Spleen (tissue), 11 donors: ENCODE data around the gene CTTNBP2NL. TPM values are rescaled to one million over a fixed set of nuclear protein-coding genes. Genes with fewer than 3 reads are reported as not detected.
"Not testable (repeated sequence)": the region's sequence is repeated elsewhere in the genome, so short reads cannot be mapped to it uniquely, and the experiment has no call there.

Experiments
- DNase-seq: peaks from one replicate; pipeline ENCODE4 v3.0.0-alpha.2; 2020
- H3K27ac ChIP-seq, 8 donors: fragments of 200-600 bp; sonication (generic) in 7 of 8; 1 replicate in 4 of 8; 2 replicates in 4 of 8; pipeline versions ENCODE4 v1.5.0 to v1.8.0; 2016 to 2021; ENCODE audit warnings: inconsistent platforms in 4 of 8, mild to moderate bottlenecking in 4 of 8, moderate library complexity in 1 of 8
- H3K27me3 ChIP-seq, 7 donors: fragments of 200-600 bp; sonication (generic) in 6 of 7; replicated peaks in 1 of 7; 1 replicate in 4 of 7; 2 replicates in 3 of 7; pipeline versions ENCODE4 v1.5.0 to v1.8.0; 2016 to 2021; ENCODE audit warnings: inconsistent platforms in 3 of 7, mild to moderate bottlenecking in 1 of 7
- H3K36me3 ChIP-seq, 6 donors: fragments of 200-600 bp; sonication (generic) in 5 of 6; 1 replicate in 4 of 6; 2 replicates in 2 of 6; pipeline versions ENCODE4 v1.5.0 to v1.8.0; 2016 to 2021; ENCODE audit warnings: inconsistent platforms in 2 of 6
- H3K4me1 ChIP-seq, 6 donors: fragments of 200-600 bp; sonication (generic) in 5 of 6; 1 replicate in 3 of 6; 2 replicates in 3 of 6; pipeline versions ENCODE4 v1.5.0 to v1.8.0; 2016 to 2021; ENCODE audit warnings: inconsistent platforms in 3 of 6
- H3K4me3 ChIP-seq, 8 donors: fragments of 200-600 bp; sonication (generic) in 7 of 8; 1 replicate in 4 of 8; 2 replicates in 4 of 8; pipeline versions ENCODE4 v1.5.0 to v1.8.0; 2016 to 2021; ENCODE audit warnings: inconsistent platforms in 4 of 8, mild to moderate bottlenecking in 4 of 8, moderate library complexity in 2 of 8
- H3K9me3 ChIP-seq, 8 donors: fragments of 200-600 bp; sonication (generic) in 7 of 8; 1 replicate in 4 of 8; 2 replicates in 4 of 8; pipeline versions ENCODE4 v1.5.0 to v1.8.0; 2016 to 2021; ENCODE audit warnings: inconsistent platforms in 4 of 8
- CTCF ChIP-seq, 11 experiments: fragments of 200-600 bp in 7 of 11; fragments of 450-650 bp in 4 of 11; sonication (generic) in 4 of 11; IDR thresholded peaks in 8 of 11; conservative IDR thresholded peaks in 3 of 11; 1 replicate in 7 of 11; 2 replicates in 4 of 11; pipeline versions ENCODE4 v1.4.0 to v1.8.0; 2016 to 2021; ENCODE audit warnings: antibody characterized with exemption in 11 of 11, inconsistent platforms in 4 of 11, mild to moderate bottlenecking in 1 of 11
- POLR2A ChIP-seq, 3 donors: fragments of 450-650 bp; IDR thresholded peaks; one replicate each; pipeline ENCODE4 v1.5.1; 2017; ENCODE audit warnings: antibody characterized with exemption in 3 of 3, mild to moderate bottlenecking in 1 of 3
- POLR2AphosphoS5 ChIP-seq, 3 donors: sonication (generic); formaldehyde crosslinking; IDR thresholded peaks; one replicate each; pipeline ENCODE4 v1.5.1; 2017; ENCODE audit warnings: antibody characterized with exemption in 3 of 3
- WGBS, 5 donors: extraction: QIAGEN DNeasy Blood & Tissue Kit in 3 of 5; methylation state at CpG; one replicate each; pipeline versions ENCODE4 v1.1.5 to v1.1.7; 2013 to 2018; 5-methylcytosine and 5-hydroxymethylcytosine counted together
- intact Hi-C: fragments of 100-400 bp; cut with DNase I; formaldehyde crosslinking; loops from one replicate; pipeline ENCODE4 v1.15.0; 2023; ENCODE audit warnings: low total_unique reads
- polyA plus RNA-seq, 3 donors: library from polyadenylated mRNA; stranded (reverse); fragments of 200-250 nt; gene quantifications; one replicate each; pipeline ENCODE4 v1.2.1, GENCODE V29; 2013
- total RNA-seq, 7 donors: library from RNA; depleted of rRNA in 3 of 7; stranded (reverse); fragments of >200 nt in 3 of 7; fragmentation: NEBNext Ultra II Directional in 4 of 7; extraction: Animal tissue kit (Norgen Biotek cat#: 25700) in 4 of 7; gene quantifications; one replicate each; pipeline versions ENCODE4 v1.1.0 to v1.2.1, GENCODE V29; 2016 to 2021
- donor health status: healthy with polysubstance abuse.
- donor health status: DM: no; HTN: no; CAD: no; lungs with moderate emphysema.
- donor health status: DM: no; HTN: no; CAD: no.
- donor health status: Bipolar disorder and iron deficiency.
- donor health status: healthy.
- donor health status: DM: no; HTN: no; CAD: no.
- donor health status: DM: yes; HTN: yes; CAD: no.

Gene CTTNBP2NL
- total and polyA plus RNA-seq, 10 donors, result 1.9 to 48.1 (median 24.0) TPM

- H3K4me3 ChIP-seq, result no peak overlapping the region
- H3K27ac ChIP-seq, result no peak overlapping the region
- no peaks in the 10 kb centered on the region for H3K9me3 ChIP-seq
- no peak for TF ChIP-seq POLR2A (IDR thresholded peaks at IDR 0.05)
- no peak for TF ChIP-seq POLR2AphosphoS5 (IDR thresholded peaks at IDR 0.05)
- no peak for TF ChIP-seq CTCF (IDR thresholded peaks at IDR 0.05 in 8 of 11, conservative IDR thresholded peaks at IDR 0.05 in 3 of 11)
- DNase-seq, result no peak
- intact Hi-C loops, result no loop called here
- H3K27me3 ChIP-seq, result no peaks in the 10 kb centered on the region
- H3K4me1 ChIP-seq, result peaks cover 0 to 4% (median 0%) of the 10 kb centered on the region in 6 donors
- peaks cover 0 to 47% (median 5%) of the 10 kb centered on the region in 6 donors for H3K36me3 ChIP-seq
Measured at GRCh38 chr1:112417271-112417670, 21.3 kb downstream of the CTTNBP2NL start.

DNA sequence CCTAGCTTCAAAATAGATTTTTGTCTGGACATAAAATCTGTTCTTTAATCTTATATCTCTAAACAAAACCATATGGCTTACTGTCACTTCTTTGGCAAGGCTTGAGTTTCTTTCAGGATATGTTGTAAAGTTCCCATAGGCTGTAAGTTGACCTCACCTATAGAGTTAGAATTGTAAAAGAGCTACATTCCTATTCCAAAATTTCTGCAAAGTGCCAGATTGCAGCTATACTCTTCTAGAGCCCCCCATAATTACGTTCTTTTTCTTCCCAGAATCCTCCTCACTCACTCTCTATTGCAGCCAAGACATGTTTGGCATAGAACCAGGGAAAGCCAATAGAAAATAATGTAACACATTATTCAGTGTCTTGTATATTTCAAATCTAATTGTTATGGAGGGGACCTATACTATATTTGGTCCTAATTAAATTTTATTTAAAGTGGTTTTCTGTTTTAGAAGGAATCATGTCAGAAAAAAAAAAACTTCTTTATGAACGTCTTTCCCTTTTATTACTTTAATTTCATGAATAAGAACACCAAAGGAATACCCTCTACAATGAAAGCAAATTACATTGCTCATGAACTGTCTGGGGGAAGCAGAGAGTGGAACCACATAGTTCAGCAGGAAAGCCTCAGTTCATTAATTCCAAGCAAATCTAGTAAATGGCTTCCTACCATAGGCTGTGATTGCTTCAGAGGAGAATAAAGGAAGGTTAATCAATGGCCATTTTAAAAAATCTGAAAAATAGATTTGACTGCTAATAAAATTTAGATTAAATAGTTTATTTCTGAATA is 22.3 kb downstream of the CTTNBP2NL start:
- Histone ChIP-seq H3K36me3 (peaks cover 0 to 43% (median 5%) of the 10 kb centered on the region in 6 donors), H3K4me1 (peaks cover 0 to 4% (median 0%) of the 10 kb centered on the region in 6 donors), H3K4me3 (no peak overlapping the region), H3K27me3 (no peaks in the 10 kb centered on the region), H3K9me3 (no peaks in the 10 kb centered on the region), H3K27ac (no peak overlapping the region)
- DNase-seq, result no peak
- intact Hi-C loops, result no loop called here
- no peak for TF ChIP-seq CTCF (IDR thresholded peaks at IDR 0.05 in 8 of 11, conservative IDR thresholded peaks at IDR 0.05 in 3 of 11)
- no peak for TF ChIP-seq POLR2AphosphoS5 (IDR thresholded peaks at IDR 0.05)
- no peak for TF ChIP-seq POLR2A (IDR thresholded peaks at IDR 0.05)
- 67 to 78% (median 78%) methylated on average over 2 of the region's 2 CpGs for WGBS, 5 donors

GRCh38 chr1:112423207-112423606 is 27.2 kb downstream of the CTTNBP2NL start:
- no peak overlapping the region for H3K4me3 ChIP-seq
- no peak for TF ChIP-seq POLR2A (IDR thresholded peaks at IDR 0.05)
- TF ChIP-seq CTCF (IDR thresholded peaks at IDR 0.05 in 8 of 11, conservative IDR thresholded peaks at IDR 0.05 in 3 of 11), result no peak
- no peak for TF ChIP-seq POLR2AphosphoS5 (IDR thresholded peaks at IDR 0.05)
- 79 to 90% (median 83%) methylated on average over 1 of the region's 1 CpG for WGBS, 5 donors
- H3K36me3 ChIP-seq, result peaks cover 0 to 5% (median 0%) of the 10 kb centered on the region in 6 donors
- intact Hi-C loops, result no loop called here
- no peaks in the 10 kb centered on the region for H3K27me3 ChIP-seq
- no peaks in the 10 kb centered on the region for H3K9me3 ChIP-seq
- no peak overlapping the region for H3K27ac ChIP-seq
- DNase-seq, result no peak
- peaks cover 0 to 4% (median 0%) of the 10 kb centered on the region in 6 donors for H3K4me1 ChIP-seq

DNA sequence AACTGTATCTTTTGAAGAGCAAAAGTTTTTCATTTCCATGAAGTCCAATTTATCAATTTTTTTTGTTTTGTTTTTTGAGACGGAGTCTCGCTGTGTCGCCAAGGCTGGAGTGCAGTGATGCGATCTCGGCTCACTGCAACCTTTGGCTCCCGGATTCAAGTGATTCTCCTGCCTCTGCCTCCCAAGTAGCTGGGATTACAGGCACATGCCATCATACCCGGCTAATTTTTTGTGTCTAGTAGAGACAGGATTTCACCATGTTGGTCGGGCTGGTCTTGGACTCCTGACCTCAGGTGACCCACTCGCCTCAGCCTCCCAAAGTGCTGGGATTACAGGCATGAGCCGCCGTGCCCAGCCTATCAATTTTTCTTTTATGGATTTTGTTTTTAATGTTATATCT is 27.7 kb downstream of the CTTNBP2NL start:
- DNase-seq, H3K4me1 ChIP-seq, H3K27ac ChIP-seq, H3K4me3 ChIP-seq, H3K27me3 ChIP-seq, intact Hi-C loops, H3K36me3 ChIP-seq, H3K9me3 ChIP-seq: not testable (repeated sequence)
- 80 to 92% (median 89%) methylated on average over 10 to 11 of the region's 11 CpGs for WGBS, 5 donors
